Stomach (tissue), 9 donors: ENCODE measurements around the gene NPAS2. TPM values are rescaled to one million over a fixed set of nuclear protein-coding genes. Genes with fewer than 3 reads are reported as not detected.

Experiments used
- DNase-seq, 2 donors: peaks; one replicate each; pipeline versions ENCODE4 v3.0.0 to v3.0.0-alpha.2; 2013 to 2019
- H3K27ac ChIP-seq, 5 donors: fragments of 200-600 bp in 4 of 5; sonication (generic) in 4 of 5; one replicate each; pipeline ENCODE4 v1.5.1; 2013 to 2019; ENCODE audit warnings: mild to moderate bottlenecking in 1 of 5, moderate library complexity in 1 of 5
- H3K27me3 ChIP-seq, 3 donors: fragments of 200-600 bp; sonication (generic); one replicate each; pipeline ENCODE4 v1.5.1; 2017 to 2019; ENCODE audit warnings: mixed run types in 1 of 3
- H3K36me3 ChIP-seq, 4 donors: fragments of 200-600 bp; sonication (generic); 1 replicate in 3 of 4; 2 replicates in 1 of 4; pipeline ENCODE4 v1.5.1; 2016 to 2019
- H3K4me1 ChIP-seq, 4 donors: fragments of 200-600 bp; sonication (generic); one replicate each; pipeline ENCODE4 v1.5.1; 2016 to 2019
- H3K4me3 ChIP-seq, 4 donors: fragments of 200-600 bp; sonication (generic) in 3 of 4; one replicate each; pipeline ENCODE4 v1.5.1; 2016 to 2019; ENCODE audit warnings: mild to moderate bottlenecking in 1 of 4
- H3K9me3 ChIP-seq, 4 donors: fragments of 200-600 bp; sonication (generic); one replicate each; pipeline ENCODE4 v1.5.1; 2016 to 2019
- CTCF ChIP-seq, 7 experiments: fragments of 450-650 bp in 4 of 7; fragments of 200-600 bp in 3 of 7; sonication (generic) in 3 of 7; IDR thresholded peaks; one replicate each; pipeline ENCODE4 v1.5.1; 2016 to 2019; ENCODE audit warnings: antibody characterized with exemption in 7 of 7, control low read depth in 2 of 7, mild to moderate bottlenecking in 1 of 7
- EP300 ChIP-seq: sonication (generic); formaldehyde crosslinking; IDR thresholded peaks from one replicate; pipeline ENCODE4 v1.6.1; 2017; ENCODE audit warnings: antibody characterized with exemption
- POLR2A ChIP-seq, 4 donors: fragments of 450-650 bp; IDR thresholded peaks; one replicate each; pipeline ENCODE4 v1.6.1; 2016; ENCODE audit warnings: antibody characterized with exemption in 4 of 4, control low read depth in 2 of 4, mild to moderate bottlenecking in 1 of 4, moderate library complexity in 1 of 4
- POLR2AphosphoS5 ChIP-seq, 3 donors: sonication (generic); formaldehyde crosslinking; IDR thresholded peaks; one replicate each; pipeline ENCODE4 v1.6.1; 2016; ENCODE audit warnings: antibody characterized with exemption in 3 of 3
- WGBS, 5 donors: extraction: QIAGEN DNeasy Blood & Tissue Kit in 3 of 5; methylation state at CpG; one replicate each; pipeline versions ENCODE4 v1.1.5 to v1.1.7; 2013 to 2018; 5-methylcytosine and 5-hydroxymethylcytosine counted together
- intact Hi-C: fragments of 100-400 bp; cut with DNase I; formaldehyde crosslinking; loops from one replicate; pipeline ENCODE4 v1.15.1; 2023; ENCODE audit warnings: low total_unique reads
- polyA plus RNA-seq, 3 donors: library from polyadenylated mRNA; stranded (reverse); fragments of 200-250 nt; gene quantifications; one replicate each; pipeline ENCODE4 v1.2.3, GENCODE V29; 2013
- total RNA-seq, 5 donors: library from RNA; depleted of rRNA; stranded (reverse); fragments of >200 nt; gene quantifications; one replicate each; pipeline versions ENCODE4 v1.1.0 to v1.2.3, GENCODE V29; 2014 to 2016
- donor health status: healthy with polysubstance abuse.
- donor health status: Bipolar disorder and iron deficiency.
- donor health status: healthy.

The NPAS2 gene
- total and polyA plus RNA-seq, 8 donors = 13.1 to 148 (median 28.0) TPM

- WGBS, 5 donors = 87 to 94% (median 91%) methylated on average over 5 of the region's 5 CpGs
- H3K4me1 ChIP-seq = peaks cover under 1 to 36% (median 20%) of the 10 kb centered on the region in 4 donors
- H3K9me3 ChIP-seq = no peaks in the 10 kb centered on the region
- TF ChIP-seq CTCF (IDR thresholded peaks at IDR 0.05) (no peak), POLR2AphosphoS5 (IDR thresholded peaks at IDR 0.05) (no peak), EP300 (no peak), POLR2A (IDR thresholded peaks at IDR 0.05) (no peak)
- no peak overlapping the region for H3K27ac ChIP-seq
- H3K4me3 ChIP-seq = no peak overlapping the region
- DNase-seq = no peak
- H3K27me3 ChIP-seq = no peaks in the 10 kb centered on the region
- peaks cover 0 to 8% (median 6%) of the 10 kb centered on the region in 4 donors for H3K36me3 ChIP-seq
- intact Hi-C loops = no loop called here
These were observed 80.3 kb downstream of the NPAS2 start for GRCh38 chr2:100900156-100900795.

- TF ChIP-seq EP300 (no peak), POLR2AphosphoS5 (IDR thresholded peaks at IDR 0.05) (no peak), CTCF (IDR thresholded peaks at IDR 0.05) (no peak), POLR2A (IDR thresholded peaks at IDR 0.05) (no peak)
- DNase-seq = no peak
- 55 to 67% (median 60%) methylated on average over 6 of the region's 6 CpGs for WGBS, 5 donors
- peaks cover 0 to 28% (median 12%) of the 10 kb centered on the region in 4 donors for H3K36me3 ChIP-seq
- no peak overlapping the region for H3K4me3 ChIP-seq
- H3K9me3 ChIP-seq = no peaks in the 10 kb centered on the region
- intact Hi-C loops = no loop called here
- H3K27me3 ChIP-seq = no peaks in the 10 kb centered on the region
- peak overlapping the region in 1 of 5 donors; percentile 8 for H3K27ac ChIP-seq
- H3K4me1 ChIP-seq = peaks cover 0 to 24% (median 11%) of the 10 kb centered on the region in 4 donors
These were observed 83.0 kb downstream of the NPAS2 start for GRCh38 chr2:100902817-100903405.

GRCh38 chr2:100903534-100904258, 83.8 kb downstream of the NPAS2 start:
- 90 to 92% (median 91%) methylated on average over 16 to 17 of the region's 17 CpGs for WGBS, 5 donors

More at GRCh38 chr2:100903534-100904258, 83.8 kb downstream of the NPAS2 start:
- DNase-seq = no peak
- peak overlapping the region in 1 of 5 donors; percentile 8 for H3K27ac ChIP-seq
- peaks cover 0 to 19% (median 11%) of the 10 kb centered on the region in 4 donors for H3K4me1 ChIP-seq
- H3K9me3 ChIP-seq = no peaks in the 10 kb centered on the region
- TF ChIP-seq CTCF (IDR thresholded peaks at IDR 0.05) (no peak), POLR2A (IDR thresholded peaks at IDR 0.05) (no peak), EP300 (no peak), POLR2AphosphoS5 (IDR thresholded peaks at IDR 0.05) (no peak)
- intact Hi-C loops = no loop called here
- no peaks in the 10 kb centered on the region for H3K27me3 ChIP-seq
- H3K36me3 ChIP-seq = peaks cover 0 to 28% (median 12%) of the 10 kb centered on the region in 4 donors
- H3K4me3 ChIP-seq = no peak overlapping the region
